Hematopoietic multipotent progenitor cell (in vitro differentiated cells): Measurements from ENCODE around the gene CDK18. TPM values are rescaled to one million over a fixed set of nuclear protein-coding genes. Genes with fewer than 3 reads are reported as not detected.
"Not testable (repeated sequence)": the region's sequence is repeated elsewhere in the genome, so short reads cannot be mapped to it uniquely, and the experiment has no call there.

Experiments used
- DNase-seq, 3 donors: peaks; one replicate each; pipeline ENCODE4 v3.0.0-alpha.2; 2011 to 2015; ENCODE audit warnings: low read depth in 2 of 3, low spot score in 2 of 3
- total RNA-seq: library from RNA; depleted of rRNA; stranded (reverse); fragments of >200 nt; gene quantifications from one replicate; pipeline ENCODE4 v1.2.3, GENCODE V29; 2012

Gene CDK18
- 8.6 TPM for total RNA-seq

DNA sequence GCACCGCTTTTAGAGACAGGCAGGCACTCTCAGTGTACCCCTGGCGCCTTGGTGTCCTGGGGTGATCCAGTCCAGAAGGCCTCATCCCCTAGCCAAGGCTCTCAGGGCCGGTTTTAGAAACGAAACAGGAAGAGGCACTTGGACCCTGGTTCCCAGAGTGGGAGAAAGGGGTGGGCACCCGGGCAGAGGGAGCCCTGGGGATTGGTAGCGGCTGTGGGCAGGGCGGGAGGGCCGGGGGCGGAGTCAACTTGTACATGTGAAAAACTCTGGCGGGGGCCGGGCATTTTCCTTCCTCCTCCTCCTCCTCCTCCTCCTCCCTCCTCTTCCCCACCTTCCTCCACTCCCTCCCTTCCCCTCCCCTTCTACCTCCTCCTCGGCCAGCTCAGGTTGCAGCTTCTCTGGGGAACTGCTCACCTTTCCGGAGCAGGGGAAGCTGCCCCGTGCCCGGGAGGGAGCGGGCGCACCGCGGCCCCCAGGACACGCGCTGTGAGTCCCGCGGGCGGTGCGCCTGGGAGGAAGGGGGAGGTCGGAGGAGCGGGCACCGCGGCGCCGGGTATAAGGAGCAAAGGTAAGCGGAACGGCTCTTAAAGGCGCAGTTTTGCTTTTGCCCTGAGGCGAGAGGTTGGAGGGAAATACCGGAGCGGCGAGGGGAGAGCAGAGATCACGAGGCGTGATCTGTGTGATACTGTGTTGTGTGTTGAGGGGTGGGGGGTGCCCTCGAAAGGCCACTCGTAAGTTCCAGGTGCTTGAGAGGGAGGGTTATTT is at the start of gene CDK18:
Gene CDK18 (plus strand): TSS at position 359 of the 765 bp plus-strand sequence. CDS start 18,499 bp downstream, outside the sequence.
- peak; percentile 5 to 67 (median 61) for DNase-seq

DNA sequence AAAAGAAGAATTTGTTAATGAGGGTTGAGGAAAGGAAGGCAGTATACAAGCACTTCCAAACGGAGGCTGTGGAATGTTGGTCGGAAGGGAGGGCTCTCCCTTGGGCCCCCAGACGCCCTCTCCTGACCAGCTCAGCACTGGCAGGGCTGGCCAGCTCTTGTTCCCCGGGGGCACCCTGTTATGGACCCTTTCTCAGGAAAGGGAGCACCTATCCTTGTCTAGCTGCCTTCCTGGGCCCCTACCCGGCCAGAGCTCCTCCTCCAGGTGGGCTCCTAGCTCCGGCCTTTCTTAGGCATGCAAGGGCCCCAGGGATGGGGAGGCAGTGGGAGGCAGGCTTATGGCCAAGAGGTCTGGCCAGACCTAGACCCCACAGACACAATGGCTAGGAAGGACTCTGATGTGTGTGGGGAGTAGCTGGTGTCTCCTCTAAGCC is 49.5 kb upstream of the CDK18 start:
- DNase-seq: no peak

DNA sequence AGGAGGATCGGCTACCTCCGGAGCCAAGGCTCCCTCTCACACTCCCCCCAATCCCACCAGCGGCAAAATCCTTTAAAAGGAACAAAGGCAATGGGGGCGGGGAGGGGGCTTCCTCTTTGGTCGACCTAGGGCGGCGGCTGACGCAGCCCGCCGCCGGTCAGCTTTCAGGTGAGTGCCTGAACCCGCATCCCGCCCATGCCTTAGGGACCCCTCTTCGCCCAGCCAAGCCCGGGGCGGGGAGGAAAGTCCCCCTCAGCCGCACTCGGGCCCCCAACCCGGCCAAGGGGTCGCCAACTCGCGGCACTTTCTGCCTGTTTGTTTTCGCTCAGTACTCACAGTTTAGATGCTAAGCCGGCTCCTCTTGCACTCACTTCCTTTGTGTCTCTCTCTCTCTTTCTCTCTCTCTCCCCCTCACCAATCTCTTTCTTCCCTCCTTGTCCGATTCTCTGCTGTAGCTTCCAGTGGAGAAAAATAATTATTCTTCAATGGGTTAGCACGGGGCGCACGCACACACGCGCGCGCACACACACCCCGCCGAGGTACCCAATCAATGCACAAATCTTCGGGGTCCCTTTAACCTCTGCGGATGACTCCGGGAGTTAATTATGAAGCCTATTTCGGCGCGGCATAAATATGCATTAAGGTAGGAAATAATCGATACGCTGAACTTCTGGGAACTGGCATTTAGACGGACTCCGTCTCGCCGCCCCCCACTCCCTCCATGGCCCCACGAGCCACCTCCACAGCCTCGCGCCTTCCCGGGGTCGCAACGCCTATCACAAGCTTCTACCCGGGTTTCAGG is 48.7 kb upstream of the CDK18 start, which contains the start of gene BLACAT1:
Gene BLACAT1 (minus strand): TSS at position 465 of the 802 bp plus-strand sequence.
- DNase-seq: no peak

DNA sequence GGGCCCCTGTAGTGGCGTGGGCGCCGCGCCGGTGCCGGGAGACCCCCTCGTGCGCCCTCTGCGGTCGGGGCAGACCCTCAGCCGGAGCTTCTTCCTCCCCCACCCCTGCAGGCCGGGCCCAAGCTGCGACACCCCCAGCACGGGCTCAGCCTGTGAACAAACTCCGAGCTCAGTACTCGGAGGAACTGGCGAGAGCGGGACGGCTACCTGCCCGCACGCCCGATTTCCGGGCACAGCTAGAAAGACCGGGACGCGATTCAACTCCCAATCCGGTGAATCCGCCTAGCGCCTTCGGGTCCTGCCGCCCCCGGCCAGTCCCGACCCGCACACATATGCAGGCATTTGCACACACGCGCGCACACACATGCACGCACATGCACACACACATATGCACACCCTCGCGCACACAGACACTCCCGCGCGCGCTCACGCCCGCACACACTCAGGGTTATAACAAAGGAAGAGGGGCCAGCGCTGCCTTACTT is 48.0 kb upstream of the CDK18 start:
- DNase-seq: no peak

DNA sequence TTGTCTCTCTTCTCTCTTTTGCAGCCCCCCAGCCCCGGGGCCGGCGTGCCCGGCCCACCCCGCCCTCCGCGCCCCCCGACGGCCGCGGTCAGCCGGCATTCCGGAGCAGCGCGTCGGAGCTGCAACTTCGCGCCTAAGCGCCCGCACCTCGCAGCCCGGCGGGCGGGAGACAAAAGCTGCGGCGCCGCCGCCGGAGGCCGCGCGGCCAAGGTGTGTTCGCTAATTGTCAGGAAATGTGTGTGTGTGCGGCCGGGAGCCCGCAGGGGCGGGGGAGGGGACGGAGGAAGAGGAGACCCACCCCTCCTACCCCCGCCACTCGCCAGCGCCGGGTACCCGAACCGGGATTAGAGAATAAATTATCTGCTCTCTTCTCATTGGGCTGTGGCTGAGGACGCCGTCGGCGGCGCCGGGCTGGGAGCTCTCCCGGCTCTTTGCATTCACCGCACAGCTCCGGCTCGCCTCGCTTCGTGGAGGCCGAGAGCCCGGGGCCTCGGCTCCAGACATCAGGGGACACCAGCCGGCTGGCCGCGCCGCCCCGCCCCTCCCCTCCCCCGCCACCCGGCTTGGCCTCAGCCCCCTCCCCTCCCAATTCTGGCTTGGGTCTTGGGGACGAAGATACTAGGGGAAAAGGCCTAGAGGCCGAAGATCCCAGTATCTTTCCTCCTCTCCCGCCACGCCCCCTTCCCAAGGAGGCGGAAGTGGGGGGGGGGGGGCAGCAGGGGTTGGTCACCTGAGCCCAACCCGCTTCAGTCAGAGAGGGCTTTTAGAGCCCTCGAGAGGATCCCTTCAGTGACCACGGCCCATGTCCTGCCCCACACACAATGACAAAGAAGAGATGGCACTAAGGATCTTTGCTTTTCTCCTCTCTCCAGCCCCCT is 47.4 kb upstream of the CDK18 start:
- no peak for DNase-seq

DNA sequence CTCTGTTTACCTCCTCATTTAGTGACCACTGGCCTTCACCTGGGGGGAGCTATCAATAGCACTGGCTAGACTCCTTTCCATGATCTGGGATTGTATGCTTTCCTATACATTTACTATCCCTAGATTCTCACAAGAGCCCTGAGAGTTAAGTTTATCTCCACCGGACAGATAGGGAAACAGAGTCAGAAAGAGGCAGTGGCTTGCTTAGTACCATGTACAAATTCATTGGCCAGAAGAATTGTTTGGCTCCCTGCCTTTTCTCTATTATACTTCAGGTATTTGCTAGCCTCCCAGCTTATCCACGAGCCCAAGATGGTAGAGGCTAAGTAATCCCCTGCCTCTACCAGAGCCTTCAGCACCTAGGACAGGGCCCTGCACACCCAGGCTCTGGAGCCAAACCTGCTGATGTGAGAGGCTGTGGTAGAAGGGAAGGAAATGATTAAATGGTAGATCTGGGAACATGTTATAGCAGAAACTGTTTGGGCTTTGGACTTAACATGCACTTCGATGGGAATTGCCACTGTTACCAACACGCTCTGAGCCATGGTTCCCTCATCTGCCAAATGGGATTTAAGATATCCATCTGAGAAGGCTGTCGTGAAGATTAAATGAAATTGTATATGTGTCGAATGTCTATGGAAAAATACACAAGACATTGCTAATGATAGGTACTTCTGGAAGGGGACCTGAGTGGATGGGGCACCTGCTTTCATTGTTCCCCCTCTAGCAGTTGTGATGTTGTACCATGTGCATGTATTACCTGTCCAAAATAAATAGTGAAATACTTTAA is 45.5 kb upstream of the CDK18 start:
- DNase-seq: peak in 2 of 3 donors; percentile 64 to 87

DNA sequence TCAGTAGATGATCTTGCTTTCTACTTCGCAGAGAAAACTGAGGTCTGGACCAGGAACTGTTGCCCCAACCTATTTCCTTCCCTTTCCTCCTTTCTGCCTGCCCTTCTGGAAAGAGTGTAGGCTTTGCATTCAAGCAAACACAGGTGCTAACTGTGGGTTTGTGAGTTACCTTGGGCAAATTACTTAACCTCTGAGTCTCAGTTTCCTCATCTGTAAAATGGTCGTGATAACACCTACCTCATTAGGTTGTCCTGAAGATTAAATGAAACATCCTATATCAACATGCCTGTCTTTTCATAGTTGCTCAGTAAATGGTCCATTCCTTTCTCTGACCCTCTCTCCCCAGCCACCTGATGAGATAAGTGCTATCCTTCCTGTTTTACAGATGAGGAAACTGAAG is 39.1 kb upstream of the CDK18 start:
- no peak for DNase-seq

DNA sequence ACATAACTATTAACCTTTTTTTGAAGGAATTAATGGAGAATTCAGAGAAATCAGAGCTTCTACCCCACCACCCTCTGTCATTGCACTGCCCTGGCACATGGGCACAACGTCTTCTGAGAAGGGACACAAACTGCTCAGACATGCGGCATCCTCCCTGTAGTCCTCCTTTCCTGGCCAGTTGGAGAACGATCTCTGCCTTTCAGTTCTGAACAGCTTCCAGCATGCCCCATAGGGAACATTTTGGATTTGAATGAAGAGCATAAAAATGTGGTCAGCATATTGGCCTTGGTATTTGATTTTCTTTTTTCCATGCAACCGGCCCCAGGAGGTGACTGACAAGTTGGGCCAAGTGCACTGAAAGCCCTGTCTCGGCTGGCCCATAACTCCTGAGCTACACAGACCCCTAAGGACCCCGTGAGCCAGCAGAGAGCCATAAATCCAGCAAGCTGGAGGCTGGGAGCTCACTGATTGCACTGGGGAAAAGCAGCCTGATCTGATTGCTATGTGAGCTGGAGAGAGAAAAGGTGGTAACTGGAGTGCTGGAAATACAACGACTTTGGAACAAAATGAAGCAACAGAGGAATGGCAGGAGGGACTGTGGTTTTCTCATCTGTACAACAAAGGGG is 37.8 kb upstream of the CDK18 start:
- DNase-seq: no peak

DNA sequence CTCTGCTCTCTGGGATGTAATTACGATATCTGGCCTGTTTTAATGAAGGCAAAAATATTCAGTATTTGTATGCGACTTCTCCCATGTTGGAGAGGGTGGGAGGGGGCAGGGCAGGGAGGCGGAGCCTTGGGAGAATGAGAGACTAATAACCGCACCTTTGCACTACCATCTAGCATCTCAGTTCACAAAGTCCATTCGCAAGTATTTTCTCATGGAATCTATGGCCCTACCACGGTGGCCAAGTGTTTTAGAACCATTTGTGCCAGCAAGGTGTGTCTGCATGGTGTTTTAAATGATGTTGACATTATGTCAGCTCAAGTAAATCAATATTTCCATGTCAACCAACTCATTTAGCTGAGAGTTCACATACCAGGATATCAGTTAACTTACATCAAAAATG is 34.3 kb upstream of the CDK18 start:
- no peak for DNase-seq

DNA sequence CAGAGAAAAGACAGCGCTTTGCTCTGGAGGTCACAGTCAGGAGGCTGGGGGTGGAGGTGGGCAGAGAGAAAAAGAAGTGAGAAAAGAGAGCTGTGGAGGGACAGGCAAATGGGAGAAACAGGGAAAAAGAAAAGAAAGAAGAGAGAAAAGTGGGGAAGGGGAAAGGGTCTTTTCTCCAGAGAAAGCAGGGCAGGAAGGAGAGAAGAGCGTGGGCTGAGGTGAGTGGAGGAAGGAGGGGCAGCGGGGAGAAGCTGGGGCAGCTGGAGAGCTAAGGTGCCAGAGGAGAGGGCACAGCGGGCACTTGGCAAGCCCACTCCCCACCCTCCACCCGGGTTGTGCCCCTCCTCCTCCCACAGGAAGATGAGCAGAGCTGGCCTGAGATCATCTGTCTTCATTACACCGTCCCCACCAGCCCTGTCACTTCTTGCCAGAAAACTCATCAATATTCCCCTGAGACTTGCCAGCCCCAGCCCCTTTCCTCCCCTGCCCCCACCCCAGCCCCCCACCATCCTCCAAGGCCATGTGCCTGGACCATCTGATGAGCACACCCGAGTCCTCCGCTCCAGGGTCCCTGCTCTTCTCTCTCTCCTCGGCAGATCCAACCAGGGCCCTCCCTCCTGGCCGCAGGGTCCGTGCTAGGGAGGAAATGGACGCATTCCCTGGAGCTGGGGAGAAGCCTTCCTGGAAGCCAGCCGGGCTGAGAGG is 31.6 kb upstream of the CDK18 start:
- DNase-seq: no peak

DNA sequence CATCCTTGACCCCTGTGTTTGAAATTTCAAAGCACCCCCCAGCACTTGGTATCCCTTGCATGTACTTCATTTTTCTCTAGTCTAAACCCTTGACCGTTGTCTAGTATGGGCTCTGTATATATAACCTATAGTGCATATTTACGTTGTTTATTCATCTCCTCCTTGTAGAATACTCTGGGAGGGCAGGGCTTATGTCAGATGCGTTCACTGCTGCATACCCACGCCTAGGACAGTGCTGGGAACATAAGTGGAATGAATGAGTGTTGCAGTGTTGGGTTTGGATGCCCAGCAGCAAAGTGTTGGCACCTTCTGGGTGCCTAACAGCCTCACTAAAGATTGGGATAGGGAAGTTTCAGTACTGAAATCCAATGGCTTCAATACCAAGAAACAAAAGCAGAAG is 31.0 kb upstream of the CDK18 start:
- DNase-seq: no peak

DNA sequence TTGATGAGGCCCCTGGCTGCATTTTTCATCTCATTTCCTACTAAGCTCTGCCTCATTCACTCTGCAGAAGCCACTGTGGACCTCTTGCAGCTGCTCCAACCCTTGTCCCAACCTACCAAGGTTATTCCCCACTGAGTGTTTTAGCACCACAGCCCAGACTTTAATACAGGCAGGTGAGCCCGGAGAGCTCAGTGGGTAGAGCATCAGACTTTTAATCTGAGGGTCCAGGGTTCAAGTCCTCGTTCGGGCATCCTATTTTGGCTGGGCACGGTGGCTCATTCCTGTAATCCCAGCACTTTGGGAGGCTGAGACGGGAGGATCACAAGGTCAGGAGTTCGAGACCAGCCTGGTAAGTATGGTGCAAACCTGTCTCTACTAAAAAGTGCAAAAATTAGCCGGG is 30.5 kb upstream of the CDK18 start:
- no peak for DNase-seq

DNA sequence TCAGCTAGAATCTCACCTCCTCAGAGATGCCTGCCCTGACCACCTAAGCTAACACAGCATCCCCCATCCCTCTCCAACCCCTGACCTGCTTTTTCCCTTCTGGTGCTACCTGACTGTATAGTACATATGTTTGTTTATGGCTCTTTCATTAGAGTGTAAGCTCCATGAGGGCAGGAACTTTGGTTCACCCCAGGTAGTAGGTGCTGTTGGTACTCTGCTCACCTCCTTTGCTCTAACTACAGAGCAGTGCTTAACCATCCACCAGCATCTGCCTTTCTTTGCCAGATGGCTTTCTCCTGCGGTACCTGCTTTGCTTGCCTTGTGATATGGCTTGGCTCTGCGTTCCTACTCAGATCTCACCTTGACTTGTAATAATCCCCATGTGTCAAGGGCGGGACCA is 29.9 kb upstream of the CDK18 start:
- DNase-seq: no peak

DNA sequence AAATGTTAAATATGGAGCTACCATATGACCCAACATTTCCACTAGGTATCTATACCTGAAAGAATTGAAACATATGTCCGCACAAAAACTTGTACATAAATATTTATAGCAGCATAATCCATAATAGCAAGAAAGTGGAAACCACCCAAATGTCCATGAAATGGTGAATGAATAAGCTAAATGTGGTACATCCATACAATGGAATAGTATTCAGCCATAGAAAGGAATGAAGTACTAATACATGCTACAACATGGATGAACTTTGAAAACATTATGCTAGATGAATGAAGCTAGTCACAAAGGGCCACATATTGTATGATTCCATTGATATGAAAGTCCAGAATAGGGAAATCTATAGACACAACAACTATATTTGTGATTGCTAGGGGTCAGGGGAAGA is 28.6 kb upstream of the CDK18 start:
- DNase-seq: no peak

DNA sequence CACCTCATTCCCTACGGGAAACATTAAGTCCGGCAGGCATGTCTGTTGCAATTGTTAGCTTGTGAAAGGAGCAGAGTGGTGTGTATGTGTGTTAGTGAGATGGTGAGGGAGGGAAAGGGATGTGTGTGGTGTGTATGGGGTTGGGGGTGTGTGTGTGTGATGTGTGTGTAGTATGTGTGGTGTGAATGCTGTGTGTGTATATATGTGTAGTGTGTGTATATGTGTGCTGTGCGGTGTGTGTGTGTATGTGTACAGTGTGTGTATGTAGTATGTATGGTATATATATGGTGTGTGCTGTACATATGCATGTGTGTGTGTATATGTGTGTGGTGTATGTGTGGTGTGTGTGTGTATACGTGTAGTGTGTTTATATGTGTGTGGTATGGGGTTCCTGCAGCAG is 27.8 kb upstream of the CDK18 start:
- no peak for DNase-seq

DNA sequence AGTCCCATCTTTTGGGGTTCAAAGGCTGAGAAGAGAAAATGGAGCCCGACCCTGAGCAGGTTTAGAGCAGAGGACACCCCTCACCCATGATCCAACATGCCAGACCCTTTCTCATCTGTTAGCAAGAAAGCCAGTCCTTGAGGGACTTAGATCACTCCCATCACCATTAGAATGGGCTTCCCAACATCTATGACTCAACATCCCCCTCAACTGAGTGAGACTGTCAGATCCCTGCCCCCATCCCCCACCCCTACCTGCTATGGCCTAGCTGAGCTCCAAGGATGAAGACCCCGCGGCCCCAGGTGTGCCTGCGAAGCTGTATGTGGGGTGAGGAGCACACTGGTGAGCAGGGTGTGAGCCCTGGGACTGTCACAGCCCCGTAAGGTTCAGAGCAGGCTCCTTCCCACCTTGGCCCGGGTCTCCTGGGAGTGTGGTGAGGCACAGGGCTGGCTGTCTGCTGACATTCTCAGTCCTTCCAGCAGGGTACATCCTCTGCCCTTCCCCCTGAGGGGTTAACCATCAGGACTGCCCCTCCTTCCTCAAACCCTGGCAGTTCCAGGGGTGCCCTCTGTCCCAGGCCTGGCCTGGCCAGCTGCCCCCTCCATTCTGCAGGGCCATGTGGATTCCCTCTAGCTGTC is 27.2 kb upstream of the CDK18 start:
- DNase-seq: no peak

DNA sequence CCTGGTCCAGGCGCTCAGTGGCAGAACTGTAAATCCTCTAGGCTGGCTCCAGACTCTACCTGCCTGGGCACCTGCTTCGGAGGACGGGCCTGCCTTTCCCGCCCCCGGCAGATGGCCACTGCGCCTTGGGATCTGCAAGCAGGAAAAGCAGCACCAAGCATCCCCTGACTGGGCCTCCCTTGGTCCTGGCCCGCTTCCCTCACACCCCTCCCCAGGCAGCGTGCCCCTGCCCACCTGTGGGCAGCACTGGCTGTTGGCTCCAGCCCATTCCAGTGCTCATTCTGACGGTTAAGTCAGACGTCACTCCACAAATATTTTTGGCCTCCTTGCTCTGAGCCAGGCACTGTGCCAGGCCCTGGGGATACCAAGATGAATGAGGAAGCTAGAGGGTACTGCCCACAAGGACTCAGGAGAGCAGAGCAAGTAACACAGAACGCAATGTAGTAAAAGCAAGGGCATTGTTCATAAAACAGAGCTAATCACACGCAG is 26.7 kb upstream of the CDK18 start:
- no peak for DNase-seq

DNA sequence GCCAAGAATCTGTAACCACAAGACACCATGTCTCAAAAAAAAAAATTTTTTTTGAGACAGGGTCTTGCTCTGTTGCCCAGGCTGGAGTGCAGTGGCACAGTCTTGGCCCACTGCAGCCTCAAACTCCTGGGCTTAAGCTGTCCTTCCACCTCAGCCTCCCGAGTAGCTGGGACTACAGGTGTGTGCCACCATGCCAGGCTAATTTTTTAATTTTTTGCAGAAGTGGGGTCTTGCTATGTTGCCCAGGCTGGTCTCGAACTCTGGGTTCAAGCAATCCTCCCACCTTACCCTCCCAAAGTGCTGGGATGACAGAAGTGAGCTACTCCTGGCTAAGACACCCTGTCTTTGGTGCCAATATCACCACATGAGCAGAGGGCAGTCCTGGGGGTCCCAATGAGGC is 25.5 kb upstream of the CDK18 start:
- not testable (repeated sequence) for DNase-seq
